ENCODE results near the gene PCP2.

PCP2 gene

DNA sequence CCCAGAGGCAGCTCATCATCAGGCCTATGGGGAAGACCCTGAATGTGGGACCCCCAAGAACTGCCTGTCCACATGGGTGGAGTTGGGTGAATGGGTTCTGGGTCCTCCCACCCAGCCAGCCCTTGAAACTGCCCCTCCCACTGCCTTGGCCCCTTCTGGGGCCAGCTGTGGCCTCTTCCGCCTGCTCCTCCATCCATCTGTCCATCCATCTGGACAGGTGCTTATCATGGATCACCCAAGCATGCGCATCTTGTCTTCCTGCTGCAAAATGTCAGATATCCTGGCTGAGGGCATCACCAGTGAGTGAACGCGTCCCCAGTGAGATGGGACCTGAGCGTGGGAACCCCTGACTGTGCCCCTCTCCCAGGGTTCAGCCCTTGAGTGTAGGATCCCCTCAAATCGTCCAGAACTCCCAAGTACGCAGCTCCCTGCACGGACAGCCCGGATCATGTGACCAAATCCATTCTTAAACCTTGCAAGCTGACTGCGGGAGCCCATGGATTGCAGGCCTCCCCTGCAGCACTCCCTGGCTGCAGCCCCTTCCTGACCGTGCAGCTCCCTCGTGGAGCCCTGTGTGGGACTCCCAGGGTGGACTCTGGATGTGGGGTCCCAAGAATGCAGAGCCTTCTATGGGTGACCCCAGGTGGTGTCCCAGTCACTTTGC, 5.4 kb upstream of the PCP2 start:
- no peak for FAIRE-seq

DNA sequence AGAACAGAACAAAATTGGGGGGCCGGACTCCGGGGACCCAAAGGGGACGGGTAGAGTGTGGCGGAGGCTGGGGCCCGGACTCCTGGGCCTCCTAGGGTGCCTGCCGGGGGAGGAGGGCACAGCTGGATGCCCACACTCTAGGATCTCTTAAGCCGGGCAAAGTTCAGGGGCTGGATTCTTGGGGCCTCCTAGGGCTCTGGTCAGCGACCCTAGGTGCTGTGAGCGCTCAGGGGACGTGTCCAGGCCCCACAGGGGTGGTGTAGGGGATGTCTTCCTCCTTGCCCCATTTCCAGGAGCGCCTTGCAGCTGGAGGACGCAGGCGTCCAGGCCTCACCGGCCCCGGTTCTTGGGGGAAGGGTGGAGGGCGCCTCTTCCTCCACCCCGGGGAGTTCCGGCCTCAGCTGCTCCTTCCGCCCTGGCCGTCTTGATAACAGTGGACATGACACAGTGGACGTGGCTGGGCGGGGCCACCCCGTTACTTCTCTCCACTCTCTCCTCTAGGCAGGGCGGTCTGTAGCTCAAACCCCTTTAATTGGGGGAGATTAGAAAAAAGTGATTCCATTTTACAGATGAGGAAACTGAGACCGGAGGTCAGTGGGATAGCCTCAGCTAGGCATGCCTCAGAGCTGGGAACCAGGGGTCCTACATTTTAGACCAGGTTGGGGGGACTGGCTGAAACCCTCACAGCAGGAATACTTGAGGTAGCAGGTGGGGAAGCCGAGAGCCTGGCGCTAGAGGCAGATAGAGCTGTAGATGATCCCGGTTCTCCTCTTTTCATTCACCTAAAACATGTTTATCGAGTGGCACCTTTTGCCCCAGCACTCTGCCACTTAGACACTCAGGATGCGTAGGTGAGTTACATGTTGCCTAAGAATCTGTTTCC, 4.1 kb upstream of the PCP2 start:
- FAIRE-seq, result no peak

DNA sequence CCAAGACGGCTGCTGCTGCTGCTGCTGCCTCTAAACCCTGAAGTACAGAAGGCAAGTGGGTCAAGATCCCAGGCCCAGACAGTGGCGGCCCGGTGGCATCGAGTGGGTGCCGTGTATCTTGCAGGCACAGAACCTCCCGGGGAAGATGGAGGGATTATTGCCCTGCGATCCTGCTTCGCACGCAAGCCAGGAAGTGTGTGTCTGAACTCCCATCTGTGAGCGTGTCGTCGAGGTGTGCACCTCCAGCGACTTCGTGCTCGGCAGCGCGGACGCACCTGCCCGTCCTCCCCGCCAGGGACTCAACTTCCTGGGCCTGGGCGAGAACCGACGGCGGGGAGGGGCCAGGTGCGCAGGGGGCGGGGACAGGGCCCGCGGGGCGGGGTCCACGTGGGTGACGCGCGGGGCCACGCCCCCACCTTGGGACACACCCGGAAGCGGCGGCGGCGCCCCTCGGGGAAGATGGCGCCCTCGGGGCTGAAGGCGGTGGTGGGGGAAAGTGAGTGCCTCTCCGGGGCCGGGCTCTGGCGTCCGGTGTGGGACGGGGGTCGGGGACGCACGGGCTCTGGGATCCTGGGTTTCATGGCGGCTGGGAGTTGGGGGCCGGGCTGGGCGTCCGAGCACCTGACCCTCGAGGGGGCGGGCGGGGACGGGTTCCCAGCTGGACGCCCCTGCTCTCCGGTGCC, 3.3 kb upstream of the PCP2 start, which contains the start of gene STXBP2:
Gene STXBP2 (plus strand): TSS at position 420 of the 683 bp plus-strand sequence. CDS start 40 bp downstream, at position 460.
- no peak for FAIRE-seq

DNA sequence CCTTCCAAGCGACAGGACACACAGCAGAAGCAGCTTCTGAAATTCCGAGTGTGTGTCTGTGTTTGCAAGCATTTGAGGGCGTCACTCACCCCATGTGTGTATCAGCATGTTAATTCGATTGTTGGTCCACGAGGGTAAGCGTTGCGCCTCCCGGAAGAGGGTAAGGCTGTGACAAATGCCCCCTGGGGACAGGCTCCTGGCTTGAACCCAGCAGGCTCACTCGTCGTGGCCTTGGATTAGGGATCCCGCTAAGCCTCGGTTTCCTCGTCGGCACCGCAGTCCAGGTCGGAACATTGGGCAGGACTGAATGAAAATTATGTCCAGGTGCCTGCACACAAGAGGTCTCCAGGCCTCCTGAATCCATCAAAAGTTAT, 2.8 kb upstream of the PCP2 start:
- no peak for FAIRE-seq

DNA sequence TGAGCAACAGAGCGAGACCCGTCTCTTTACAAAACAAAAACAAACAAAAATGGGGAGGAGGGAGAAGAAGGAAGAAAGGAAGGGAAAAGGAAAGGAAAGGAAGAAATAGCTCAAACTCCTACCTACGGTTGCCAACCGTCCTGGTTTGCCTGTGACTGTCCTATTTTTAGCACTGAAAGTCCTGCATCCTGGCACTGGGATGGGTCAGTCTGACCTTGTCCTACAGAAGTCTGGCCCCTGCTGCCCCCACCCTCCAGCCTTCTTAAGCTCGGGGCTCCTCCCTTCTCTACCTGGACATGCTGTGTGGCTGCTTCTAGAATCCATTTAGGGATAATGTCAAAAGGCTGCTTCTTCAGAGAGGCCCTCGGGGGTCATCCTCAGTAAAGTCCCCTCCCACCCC, 2.2 kb upstream of the PCP2 start:
- FAIRE-seq, result no peak

DNA sequence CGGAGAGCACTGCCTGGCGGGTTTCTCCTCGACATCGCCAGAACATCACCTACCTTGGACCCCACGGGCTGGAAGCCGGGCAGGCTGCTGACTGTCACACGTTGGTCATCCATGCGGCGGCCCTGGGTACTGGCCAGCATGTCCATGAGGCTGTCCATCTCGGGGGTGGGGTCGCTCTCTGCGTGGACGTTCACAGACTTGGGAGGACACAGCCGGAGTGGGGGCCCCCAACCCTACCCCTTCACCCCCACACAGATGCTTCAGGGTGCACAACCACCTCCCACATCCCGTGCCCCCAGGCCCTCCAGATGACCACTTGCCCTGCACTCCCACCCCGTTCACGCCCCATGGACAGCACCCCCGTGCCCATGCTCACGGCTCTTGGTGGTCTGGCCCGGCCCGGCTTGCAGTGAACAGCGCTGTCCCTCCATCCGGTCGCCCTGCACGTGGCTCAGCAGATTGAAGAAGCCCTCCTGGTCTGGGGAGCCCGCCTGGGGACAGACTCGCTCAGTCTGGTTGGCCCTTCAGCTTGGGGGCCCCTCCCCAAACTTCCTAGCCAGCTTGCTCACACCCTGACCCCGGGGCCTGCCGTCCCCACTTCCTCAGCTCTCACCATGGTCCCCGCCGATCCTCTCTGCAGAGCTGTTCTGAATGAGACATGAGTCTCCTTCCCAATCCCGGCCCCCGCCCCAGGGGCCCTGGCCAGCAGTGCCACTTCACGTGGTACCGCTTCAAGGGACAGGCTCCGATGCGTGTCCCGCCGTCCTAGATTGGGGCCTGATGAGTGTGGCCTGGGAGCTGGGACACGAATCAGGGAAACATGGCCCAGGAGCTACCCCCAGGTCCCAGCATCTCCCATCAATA, 947 bp downstream of the PCP2 start:
- no peak for FAIRE-seq

DNA sequence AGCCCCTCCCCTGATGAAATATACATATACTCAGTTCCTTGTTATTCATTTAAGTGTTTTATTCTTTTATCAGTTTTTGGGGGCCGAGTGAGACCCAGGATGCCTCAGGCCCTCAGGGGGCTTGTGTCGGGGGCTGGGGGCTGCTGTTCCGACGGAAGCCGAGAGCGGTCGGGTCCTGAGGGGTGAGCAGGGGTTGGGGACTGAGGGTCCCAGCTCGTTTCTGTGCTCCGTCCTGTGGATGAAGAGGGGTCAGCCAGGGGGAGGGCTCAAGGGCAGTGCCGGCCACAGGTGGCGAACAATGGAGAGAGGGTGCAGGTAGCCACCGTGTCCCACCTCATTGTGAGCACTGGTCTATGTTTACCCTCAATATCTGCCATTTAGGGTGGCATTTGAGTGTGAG, 1.9 kb downstream of the PCP2 start:
- no peak for FAIRE-seq

DNA sequence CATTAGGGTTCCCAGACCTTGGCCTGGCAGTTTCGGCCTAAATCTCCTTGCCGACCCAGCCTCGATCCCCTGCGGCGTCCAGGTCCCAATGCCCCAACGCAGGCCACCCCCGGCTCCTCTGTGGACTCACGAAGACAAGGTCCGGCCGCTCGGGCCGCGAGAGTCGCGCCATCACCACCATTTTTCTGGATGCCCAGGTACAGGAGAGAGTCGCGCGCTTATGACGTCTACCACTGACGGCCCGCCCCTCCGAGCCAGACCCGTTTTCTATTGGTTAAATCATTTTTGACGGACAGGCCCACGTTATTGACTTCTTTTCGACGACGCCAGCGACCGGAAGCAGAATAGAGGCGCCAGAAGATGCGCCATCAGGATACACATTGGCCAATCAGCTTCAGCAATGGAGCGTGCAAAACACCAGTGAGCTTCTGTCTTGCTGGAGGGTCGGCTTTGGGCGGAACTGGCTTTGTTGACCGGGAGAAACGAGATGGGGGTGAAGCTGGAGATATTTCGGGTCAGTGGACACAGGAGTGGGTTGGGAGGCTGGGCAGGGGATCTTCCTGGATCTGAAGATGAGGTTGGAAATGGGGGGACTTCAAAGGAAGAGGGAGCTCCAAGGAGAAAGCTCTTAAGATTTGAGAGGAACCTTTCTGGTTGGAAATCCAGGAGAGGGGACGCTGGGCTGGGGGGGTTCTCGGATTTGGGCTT, 4.0 kb downstream of the PCP2 start, which contains the start of the genes PET100 and XAB2:
Gene PET100 (plus strand): TSS at position 447 of the 708 bp plus-strand sequence. CDS start 41 bp downstream, at position 488.
Gene XAB2 (minus strand): TSS at position 199 of the 708 bp plus-strand sequence. CDS start 18 bp downstream, at position 181.
- FAIRE-seq, result peak; percentile 99

DNA sequence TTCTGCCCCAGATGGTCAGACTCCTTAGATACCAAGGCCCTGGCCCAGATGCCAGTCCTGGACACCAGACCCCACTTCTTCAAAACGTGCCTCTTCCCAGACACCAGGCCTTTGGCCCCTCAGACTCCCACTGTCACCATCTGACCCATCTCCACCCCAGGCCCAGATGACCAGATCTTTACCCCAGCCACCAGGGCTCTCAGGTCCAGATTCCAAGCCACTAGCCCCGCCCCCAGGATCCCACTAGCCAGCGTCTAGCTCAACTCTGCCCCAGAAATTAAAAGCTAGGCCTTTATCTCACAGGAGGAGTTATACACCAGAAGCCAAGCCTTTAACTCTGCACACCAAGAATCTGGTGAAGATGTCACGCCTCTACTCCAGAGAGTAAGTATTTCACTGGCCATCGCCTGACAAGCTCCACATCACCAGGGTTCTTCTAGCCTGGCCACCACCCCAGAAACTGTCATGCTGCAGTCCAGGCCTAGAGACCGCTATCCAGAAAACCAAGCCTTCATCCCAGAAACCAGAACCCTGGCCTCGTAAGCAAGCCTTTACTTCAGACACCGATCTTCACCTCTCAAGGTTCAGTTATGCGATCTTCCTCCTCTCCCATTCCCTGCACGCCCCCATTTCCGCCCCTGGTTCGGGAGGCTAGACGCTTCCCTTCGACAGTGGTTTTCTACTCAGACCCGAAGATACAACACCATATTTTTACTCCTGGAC, 4.8 kb downstream of the PCP2 start:
- FAIRE-seq, result no peak

DNA sequence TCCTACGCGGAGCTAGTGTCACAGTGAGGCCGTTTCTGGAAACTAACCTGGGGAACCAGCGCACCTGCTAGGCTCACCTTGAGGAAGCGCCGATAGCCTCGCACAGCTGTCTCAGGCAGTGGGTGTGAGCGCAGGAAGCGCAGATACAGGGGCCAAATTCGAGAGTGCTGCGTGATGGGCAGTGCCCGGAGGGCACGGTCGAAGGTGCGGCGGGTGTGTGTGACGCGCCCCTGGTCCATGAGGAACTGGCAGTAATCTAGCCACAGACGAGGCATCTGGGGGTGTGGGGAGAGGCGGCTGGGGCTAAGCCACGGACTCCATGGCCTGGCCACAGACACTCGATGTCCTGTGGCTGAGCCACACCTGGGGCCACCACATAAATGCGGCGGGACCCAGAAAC, 6.4 kb downstream of the PCP2 start:
- no peak for FAIRE-seq

DNA sequence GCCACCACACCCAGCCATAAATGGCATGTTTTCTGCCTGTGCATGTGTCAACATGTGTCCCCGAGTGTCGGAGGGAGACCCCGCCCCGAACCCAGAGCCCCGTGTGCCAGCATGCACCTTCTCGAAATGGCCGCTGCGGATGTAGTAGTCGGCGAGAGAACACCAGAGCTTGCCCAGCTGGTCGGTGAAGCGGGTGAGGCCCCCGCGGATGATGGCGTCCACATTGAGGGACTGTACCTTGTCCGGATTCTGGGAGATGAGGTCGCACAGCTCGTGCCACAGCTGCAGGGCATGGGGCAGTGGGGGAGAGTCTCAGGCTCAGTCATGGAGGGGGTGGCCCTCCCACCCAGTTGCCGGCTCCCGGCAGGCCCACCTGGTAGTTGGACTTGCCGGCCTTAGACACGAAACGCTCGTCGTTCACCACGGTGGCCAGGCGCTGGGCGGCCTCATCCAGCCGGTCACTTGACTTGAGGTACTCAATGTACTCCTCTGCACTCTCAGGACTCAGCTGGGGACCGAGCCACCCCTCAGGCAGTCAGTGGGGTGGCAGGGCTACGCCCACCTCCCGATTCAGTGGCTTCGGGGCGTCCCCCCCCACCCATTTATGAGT, 7.7 kb downstream of the PCP2 start:
- no peak for FAIRE-seq

DNA sequence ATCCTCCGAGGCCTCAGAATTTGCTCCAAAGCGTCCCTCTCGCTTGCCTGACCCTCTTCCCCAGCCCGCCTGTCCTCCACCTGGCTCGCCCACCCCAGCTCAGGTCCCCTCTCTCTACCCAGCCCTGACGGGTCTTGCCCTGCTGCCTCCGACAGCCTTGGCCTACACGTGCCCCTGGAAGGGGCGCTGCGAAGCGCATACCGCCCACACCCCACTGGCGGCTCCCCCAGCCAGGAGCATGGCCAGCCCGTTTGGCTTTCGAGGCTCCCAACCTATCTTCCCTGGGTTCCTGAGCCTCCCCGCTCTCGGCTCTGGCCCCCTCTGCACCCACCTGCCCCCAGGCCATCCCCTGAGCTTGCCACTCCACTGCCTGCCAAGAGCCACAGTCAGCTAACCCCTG, 8.7 kb downstream of the PCP2 start:
- no peak for FAIRE-seq

DNA sequence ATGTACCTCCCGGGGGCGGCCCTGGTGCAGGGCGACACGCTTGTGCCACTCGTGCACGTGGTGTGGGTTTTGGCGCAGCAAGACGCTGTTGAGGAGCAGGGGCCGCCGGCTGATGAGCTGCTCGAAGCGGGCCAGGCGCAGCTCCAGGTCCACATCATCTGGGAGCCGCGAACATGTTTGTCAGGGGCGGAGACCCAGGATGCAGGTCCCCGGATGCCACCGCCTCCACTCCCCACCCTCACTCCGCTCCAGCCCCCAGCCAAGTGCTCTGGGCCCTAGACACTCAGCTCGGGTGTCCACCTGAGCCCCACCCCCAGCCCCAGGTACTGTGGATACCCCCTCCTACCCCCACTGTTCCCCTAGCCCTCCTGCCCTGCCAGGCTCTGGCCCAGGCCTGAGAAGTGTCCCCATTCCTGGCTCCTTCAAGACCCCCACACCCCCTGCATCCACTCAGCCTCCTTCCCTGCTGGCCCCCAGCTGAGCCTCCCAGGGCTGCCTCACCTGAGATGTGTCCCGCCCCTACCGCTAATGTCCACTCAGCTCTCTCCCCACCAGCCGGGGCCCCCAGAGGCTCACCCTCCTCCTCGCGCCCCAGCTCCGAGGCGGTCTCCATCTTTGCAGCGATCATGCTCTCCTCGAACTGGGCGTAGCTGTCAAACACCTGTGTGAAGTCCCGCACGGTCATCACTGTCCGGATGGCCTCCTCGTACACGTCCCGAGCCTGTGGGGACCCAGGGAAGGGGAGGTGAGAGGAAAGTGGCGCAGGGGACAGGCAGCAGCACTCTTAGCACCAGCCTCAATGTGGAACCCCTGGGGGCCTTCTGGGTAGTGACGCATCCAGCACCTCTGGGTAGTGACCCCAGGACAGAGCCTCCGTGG, 9.6 kb downstream of the PCP2 start:
- FAIRE-seq, result no peak

DNA sequence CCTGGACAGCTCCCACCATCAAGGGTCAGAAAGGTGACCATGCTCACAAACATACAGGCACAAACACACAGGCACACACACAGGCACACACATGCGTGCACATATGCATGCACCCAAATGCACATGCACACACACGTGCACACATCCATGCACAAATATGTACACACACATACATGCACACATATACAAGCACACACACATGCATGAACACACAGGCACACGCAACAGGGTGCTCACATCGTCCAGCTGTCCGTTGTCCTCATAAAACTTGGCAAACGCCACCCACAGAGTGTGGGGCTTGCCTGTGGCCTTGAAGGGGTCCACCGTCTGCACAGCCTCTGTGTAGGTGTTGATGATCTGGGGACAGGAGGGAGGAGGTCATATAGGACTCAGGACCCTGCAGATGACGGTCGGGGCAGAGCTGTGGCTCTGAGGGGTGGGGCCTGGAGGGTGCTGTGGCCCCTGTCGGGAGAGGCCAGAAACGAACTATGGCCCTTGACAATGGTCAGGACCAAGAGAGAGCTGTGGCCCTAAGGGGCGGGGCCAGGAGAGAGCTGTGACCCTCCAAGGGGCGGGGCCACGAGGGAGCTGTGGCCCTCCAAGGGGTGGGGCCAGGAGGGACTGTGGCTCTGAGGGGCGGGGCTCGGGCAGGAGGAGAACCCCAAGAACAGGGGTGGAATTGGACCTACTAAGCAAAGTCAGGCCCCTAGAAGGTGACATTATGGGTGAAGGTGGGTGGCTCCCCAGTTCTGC, 10.4 kb downstream of the PCP2 start:
- no peak for FAIRE-seq

DNA sequence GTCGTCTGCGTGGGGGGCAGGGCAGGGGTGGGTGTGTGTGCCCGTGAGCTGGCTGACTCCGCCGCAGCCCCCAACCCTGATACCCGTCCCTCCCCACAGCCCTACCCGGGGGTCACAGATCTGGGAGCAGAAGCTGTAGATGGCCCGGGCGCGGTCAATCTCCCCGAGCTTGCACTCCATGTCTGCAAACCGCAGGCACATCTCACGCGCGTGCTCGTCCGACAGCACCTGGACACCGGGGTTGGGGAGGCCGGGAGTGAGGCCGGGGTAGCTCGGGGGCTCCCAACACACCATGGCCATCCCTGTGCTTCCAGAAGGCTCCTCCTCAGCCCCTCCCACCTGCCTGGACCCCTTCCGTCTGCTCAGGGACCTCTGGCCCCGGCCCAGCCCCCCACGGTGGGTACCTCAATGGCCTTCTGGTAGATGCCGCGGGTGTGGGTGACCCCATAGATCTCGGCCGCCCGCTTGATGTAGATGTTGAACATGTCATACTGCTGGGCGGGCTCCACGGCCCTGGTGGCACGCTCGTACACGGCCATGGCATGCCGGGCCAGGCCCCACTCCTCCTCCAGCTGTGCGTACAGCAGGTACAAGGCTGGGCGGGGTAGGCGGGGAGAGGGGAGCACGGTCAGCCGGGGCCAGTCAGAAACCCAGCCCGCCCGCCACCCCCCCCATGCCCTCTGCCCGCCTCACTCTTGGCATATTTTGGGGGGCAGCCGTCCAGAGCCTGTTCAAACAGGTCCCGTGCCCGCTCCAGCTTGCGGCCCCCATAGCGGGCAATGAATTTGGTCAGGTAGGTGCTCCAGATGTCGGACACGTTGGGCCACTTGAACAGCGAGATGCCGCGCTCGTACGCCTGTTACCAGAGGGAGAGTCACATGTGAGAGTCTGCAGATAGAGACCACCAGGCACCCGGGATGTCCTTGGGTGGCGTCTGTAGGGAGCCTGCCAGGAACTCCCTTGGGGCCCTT, 12.8 kb downstream of the PCP2 start:
- no peak for FAIRE-seq

DNA sequence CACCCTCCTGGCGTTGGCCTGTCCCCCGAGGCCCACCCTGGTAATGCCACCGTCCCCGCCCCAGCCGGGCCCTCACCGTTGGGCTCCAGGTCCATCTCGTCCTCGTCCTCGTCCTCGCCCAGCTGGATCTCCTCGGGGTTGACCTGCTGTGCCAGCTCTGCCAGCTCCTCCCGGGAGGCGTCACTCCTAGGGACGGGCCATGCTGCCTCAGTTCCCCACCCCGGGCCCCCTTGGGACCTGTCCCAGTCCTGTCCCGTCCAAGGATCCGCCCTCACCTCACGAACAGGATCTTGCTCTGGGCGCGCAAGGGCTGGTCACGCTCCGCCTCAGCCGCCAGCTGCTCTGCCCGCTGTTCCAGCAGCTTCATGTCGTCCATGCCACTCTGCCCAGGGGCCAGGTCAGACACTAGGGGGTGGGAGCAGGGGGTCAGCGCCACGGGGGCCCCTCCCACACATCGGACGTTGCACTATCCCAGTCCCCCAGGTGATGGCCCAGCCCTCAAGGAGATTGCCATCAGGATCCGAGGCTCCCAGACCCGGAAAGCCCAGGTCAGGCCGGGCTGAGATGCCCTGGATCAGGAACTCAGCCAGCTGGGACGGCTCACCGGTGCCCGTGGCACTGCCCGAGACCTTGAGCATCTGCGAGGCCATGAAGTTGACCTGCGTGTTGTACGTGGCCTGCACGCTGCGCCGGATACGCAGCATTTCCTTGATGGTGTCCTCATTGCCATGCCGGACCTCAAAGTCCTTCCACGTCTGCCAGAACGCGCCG, 13.7 kb downstream of the PCP2 start:
- FAIRE-seq, result no peak

All from A204.1 (cell line).